GM19463 (cell line): Measurements from ENCODE around the gene ME3.

ENCODE experiments used
- ATAC-seq: cut with Tn5 transposase; IDR thresholded peaks from one replicate; pipeline ENCODE4 v1.9.1; 2021; ENCODE audit warnings: mild to moderate bottlenecking, moderate library complexity; ENCODE audit not compliant: unreplicated experiment

Gene ME3

GRCh38 chr11:86693518-86693917 is 21.1 kb upstream of the ME3 start:
- ATAC-seq = no peak

GRCh38 chr11:86692746-86693145 is 20.3 kb upstream of the ME3 start:
- ATAC-seq = no peak

DNA sequence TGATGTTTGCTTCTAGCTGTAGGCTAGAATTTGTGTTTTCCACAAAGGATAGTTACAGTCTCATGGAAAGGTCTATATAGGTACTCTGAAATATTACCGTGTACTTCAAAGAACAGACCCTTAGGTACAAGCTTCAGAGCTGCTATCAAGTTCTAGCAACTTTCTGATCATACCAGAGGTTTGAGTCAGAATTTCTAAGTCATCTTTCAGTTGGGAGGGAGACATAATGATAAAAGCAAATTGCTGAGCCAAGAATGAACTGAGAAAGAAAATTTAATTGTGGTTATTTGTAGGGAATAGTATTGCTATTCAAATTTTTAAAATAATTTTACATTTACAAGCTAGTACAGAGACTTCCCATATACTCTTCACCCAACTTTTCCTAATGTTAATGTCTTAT is 19.9 kb upstream of the ME3 start:
- ATAC-seq = no peak

GRCh38 chr11:86688398-86689179 is 16.2 kb upstream of the ME3 start:
- peak; percentile 92 for ATAC-seq

- ATAC-seq = no peak
Observed at GRCh38 chr11:86687185-86687778, 14.9 kb upstream of the ME3 start.

DNA sequence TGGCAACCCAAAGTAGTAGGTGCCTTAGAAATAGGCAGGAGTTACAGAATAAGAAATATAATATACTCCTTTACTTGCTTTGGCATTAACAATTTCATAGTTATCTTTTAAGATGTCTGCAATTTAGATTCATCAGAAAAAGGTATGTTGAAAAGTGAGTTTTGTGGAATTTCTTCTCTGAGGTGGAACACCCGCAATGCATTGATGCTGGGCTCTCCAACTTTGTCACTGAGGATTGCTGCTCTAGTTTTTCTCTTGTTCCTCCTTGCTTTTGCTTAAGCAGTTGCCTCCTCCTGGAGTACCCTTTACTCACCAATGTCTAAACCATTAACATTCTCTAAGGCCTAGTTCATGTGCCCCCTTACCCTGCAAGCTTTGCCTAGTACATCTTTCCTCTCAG is 14.1 kb upstream of the ME3 start:
- ATAC-seq = no peak

GRCh38 chr11:86681483-86681756 is 9.0 kb upstream of the ME3 start:
- no peak for ATAC-seq

- no peak for ATAC-seq
Observed at GRCh38 chr11:86680716-86681482, 8.5 kb upstream of the ME3 start.

GRCh38 chr11:86678823-86679222 is 6.4 kb upstream of the ME3 start:
- ATAC-seq = no peak

- no peak for ATAC-seq
Observed at GRCh38 chr11:86678296-86678695, 5.9 kb upstream of the ME3 start.

DNA sequence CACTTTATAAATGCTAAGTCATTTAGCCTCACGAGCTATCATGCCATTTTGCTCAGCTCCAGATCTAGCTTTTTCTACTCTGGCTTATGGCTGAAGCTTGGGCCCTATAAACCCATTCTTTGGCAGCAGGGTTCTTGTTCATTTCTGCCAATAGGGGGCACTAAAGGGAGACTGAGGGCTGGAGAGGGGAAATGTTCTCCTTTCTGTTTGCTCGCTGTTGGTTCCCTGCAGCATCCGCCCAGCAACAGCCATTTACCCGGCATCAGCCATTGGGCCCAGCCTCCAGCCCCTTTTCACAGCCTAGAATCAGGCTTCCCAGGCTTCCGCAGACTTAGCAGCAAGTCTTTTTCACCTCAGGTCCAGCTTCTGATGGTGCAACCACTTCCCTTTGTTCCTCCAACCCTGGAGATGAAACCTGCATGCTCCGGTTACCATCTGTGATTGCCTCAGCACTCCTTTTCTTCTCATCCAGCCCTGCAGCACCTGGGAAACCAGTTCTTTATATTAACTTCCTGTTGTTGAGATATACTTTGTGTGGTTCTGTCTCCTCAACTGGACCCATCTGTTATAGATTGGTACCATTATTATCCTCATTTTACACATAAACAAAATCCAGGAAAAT is 4.2 kb upstream of the ME3 start:
- no peak for ATAC-seq

DNA sequence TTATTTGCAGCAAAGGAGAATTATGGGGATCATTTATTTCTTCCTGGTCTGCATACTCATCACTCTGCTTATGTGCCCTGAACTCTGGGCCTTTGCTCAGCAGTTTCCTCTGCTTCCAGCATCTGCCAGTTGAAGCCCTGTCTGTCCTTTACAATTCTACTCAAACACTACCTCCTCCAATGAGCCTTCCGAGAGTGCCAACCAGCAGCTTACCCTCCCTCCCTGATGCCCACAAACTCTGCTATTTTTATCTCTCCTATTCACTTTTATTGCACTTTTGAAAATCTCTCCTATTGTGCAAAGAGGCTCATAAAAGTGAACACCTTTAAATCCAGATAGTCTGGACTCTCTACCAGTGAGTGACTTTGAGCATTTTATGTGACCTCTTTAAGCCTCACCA is 3.6 kb upstream of the ME3 start:
- no peak for ATAC-seq

DNA sequence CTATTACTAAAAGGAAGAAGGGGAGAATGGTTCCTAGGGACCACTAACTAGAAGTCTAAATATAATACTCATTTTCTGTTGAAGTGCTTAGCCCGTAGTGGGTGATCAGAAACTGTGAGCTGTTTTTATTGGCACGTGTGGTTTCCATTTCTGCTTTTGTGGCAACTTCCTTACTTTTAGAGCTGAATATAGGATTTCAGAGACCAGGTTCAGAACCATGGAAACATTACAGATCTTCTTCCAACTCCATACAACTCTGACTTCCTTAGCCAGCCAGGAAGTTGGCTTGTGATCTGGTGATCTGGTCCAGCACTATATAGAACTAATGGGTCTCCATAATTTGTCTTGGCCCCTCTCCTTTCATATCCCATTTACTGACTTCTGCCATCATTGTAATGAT is 2.6 kb upstream of the ME3 start:
- ATAC-seq = no peak

- ATAC-seq = no peak
Observed at GRCh38 chr11:86673872-86674750, 1.7 kb upstream of the ME3 start.

DNA sequence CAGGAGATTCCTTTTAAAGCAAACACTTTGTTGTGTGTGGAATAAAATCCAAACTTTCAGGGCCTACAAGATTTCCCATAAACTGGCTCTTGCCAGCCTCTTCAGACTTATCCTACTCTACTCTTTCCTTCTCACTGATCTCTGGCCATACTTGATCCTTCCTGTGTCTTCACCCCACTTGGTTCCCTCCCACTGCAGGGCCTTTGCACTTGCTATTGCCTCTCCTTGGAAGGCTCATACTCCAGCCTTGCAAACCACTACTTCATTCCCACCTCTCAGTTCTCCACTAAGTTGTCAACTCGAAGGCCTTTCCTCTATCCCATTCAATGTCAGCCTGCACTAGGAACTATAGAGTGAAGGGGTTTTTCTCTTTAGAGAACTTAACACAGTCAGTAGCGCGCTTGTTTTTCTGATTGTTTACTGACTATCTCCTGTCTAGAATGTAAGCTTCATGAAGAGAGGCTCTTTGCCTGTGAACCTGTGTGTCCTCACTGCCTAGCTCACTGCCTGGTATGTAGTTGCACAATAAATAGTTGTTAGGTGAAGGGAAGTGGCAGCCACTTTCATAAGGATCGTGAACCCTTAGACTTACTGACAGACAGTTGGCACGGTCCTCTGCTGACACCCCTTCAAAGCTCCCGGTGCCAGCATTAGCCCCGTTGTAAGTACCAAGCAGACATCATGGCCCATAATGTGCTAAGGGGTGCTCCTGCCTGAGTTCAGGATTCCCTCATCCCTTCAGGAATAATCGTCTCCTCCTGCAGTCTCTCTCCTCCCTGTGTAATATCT is 833 bp upstream of the ME3 start:
- ATAC-seq = no peak

GRCh38 chr11:86671531-86672006 is 847 bp downstream of the ME3 start:
- ATAC-seq = peak; percentile 35

DNA sequence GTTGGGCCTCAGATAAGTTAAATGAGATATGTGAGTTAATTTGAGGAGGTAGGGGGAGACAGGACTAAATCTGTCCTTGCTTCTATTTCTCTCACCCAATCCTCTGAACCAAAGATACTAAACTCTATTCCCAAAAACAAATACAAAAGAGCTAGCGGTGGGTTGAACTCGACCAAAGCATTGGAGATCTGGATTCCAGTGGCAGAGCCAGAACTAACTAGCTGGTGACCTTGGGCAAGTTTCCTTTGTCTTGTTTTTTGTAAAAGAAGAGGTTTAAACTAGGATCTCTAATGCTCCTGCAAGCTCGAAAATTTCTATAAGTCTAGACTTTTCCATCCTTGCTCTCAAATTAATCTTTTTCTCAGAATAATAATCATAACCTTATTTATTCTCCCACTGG is 1.5 kb downstream of the ME3 start:
- no peak for ATAC-seq

- ATAC-seq = no peak
Observed at GRCh38 chr11:86670181-86670580, 2.2 kb downstream of the ME3 start.

- ATAC-seq = no peak
Observed at GRCh38 chr11:86669424-86669823, 3.0 kb downstream of the ME3 start.

- no peak for ATAC-seq
Observed at GRCh38 chr11:86668929-86669328, 3.5 kb downstream of the ME3 start.
